OCI-LY3 (cell line): Measurements from ENCODE around the gene FIG4.

ENCODE experiments used
- H2AFZ ChIP-seq: fragments of 200-600, 300-600 bp; shearing (Covaris generic); 2 replicates; pipeline ENCODE4 v1.6.0; 2014; ENCODE audit warnings: antibody characterized with exemption, low read depth, low read length
- H3K27ac ChIP-seq: fragments of 200-600, 300-600 bp; sonication (generic); 2 replicates; pipeline ENCODE4 v1.5.1; 2014; ENCODE audit warnings: mild to moderate bottlenecking, low read length, moderate library complexity, mixed read lengths
- H3K27me3 ChIP-seq: fragments of 200-600, 300-600 bp; sonication (generic); 2 replicates; pipeline ENCODE4 v1.6.1; 2014; ENCODE audit warnings: low read depth, low read length, mixed read lengths
- H3K36me3 ChIP-seq: fragments of 200-600, 300-600 bp; sonication (generic); replicated peaks from 2 replicates; pipeline ENCODE3; 2014; ENCODE audit warnings: low read depth, low read length, mixed read lengths
- H3K4me1 ChIP-seq: fragments of 300-600, 200-600 bp; sonication (generic); 2 replicates; pipeline ENCODE4 v1.6.1; 2014; ENCODE audit warnings: low read length, mixed read lengths
- H3K4me2 ChIP-seq: fragments of 200-600, 300-600 bp; sonication (generic); 2 replicates; pipeline ENCODE4 v1.6.1; 2014; ENCODE audit warnings: low read length, mixed read lengths
- H3K4me3 ChIP-seq: fragments of 300-600, 200-600 bp; sonication (generic); 2 replicates; pipeline ENCODE4 v1.5.1; 2014; ENCODE audit warnings: antibody characterized with exemption, mild to moderate bottlenecking, low read length, moderate library complexity
- H3K79me2 ChIP-seq: fragments of 300-600, 200-600 bp; shearing (Covaris generic); 2 replicates; pipeline ENCODE4 v1.6.1; 2014; ENCODE audit warnings: mild to moderate bottlenecking, low read length, mixed read lengths
- H3K9ac ChIP-seq: fragments of 300-600, 200-600 bp; shearing (Covaris generic); 2 replicates; pipeline ENCODE4 v1.6.0; 2014; ENCODE audit warnings: mild to moderate bottlenecking, low read length, moderate library complexity
- H3K9me3 ChIP-seq: fragments of 200-600, 300-600 bp; shearing (Covaris generic); 2 replicates; pipeline ENCODE4 v1.6.1; 2014; ENCODE audit warnings: low read length, mixed read lengths; ENCODE audit not compliant: insufficient read depth
- H4K20me1 ChIP-seq: fragments of 200-600, 300-600 bp; sonication (generic); 2 replicates; pipeline ENCODE4 v1.6.1; 2016; ENCODE audit warnings: low read length, mixed read lengths; ENCODE audit not compliant: insufficient read depth
- CTCF ChIP-seq: fragments of 200-600, 300-600 bp; sonication (generic); IDR thresholded peaks from 2 replicates; pipeline ENCODE4 v1.5.1; 2014; ENCODE audit warnings: antibody characterized with exemption, low read length, low read depth
- EZH2phosphoT487 ChIP-seq: fragments of 200-600 bp; shearing (Covaris generic); IDR thresholded peaks from 2 replicates; pipeline ENCODE4 v1.6.1; 2018; ENCODE audit warnings: antibody characterized with exemption, mixed run types, low read depth

Gene FIG4

GRCh38 chr6:109787312-109787711 is 96.2 kb downstream of the FIG4 start:
- H3K27me3 ChIP-seq, result no peaks in the 10 kb centered on the region
- no peaks in the 10 kb centered on the region for H4K20me1 ChIP-seq
- H3K9ac ChIP-seq, result no peak overlapping the region
- H3K4me2 ChIP-seq, result no peak overlapping the region
- no peak overlapping the region for H3K27ac ChIP-seq
- no peaks in the 10 kb centered on the region for H3K79me2 ChIP-seq
- H3K4me3 ChIP-seq, result no peak overlapping the region
- peaks cover 6% of the 10 kb centered on the region for H3K36me3 ChIP-seq
- no peaks in the 10 kb centered on the region for H3K4me1 ChIP-seq
- TF ChIP-seq EZH2phosphoT487 (no peak), CTCF (no peak)
- no peaks in the 10 kb centered on the region for H3K9me3 ChIP-seq
- H2AFZ ChIP-seq, result no peak overlapping the region

GRCh38 chr6:109788687-109789086 is 97.6 kb downstream of the FIG4 start:
- Histone ChIP-seq H3K4me1 (peaks cover 5% of the 10 kb centered on the region), H2AFZ (no peak overlapping the region), H3K79me2 (no peaks in the 10 kb centered on the region), H3K4me2 (no peak overlapping the region), H3K9ac (no peak overlapping the region), H3K27me3 (no peaks in the 10 kb centered on the region), H3K36me3 (peaks cover 6% of the 10 kb centered on the region), H3K9me3 (no peaks in the 10 kb centered on the region), H3K27ac (no peak overlapping the region), H3K4me3 (no peak overlapping the region), H4K20me1 (no peaks in the 10 kb centered on the region)
- TF ChIP-seq EZH2phosphoT487 (no peak), CTCF (no peak)

- TF ChIP-seq EZH2phosphoT487, result no peak
- no peak for TF ChIP-seq CTCF
- Histone ChIP-seq H3K79me2 (no peaks in the 10 kb centered on the region), H3K36me3 (peaks cover 6% of the 10 kb centered on the region), H3K9ac (no peak overlapping the region), H2AFZ (no peak overlapping the region), H3K4me3 (no peak overlapping the region), H3K4me1 (peaks cover 17% of the 10 kb centered on the region), H4K20me1 (no peaks in the 10 kb centered on the region), H3K9me3 (no peaks in the 10 kb centered on the region), H3K27ac (no peak overlapping the region), H3K4me2 (no peak overlapping the region), H3K27me3 (no peaks in the 10 kb centered on the region)
These were observed 99.0 kb downstream of the FIG4 start for GRCh38 chr6:109790131-109790530.

GRCh38 chr6:109791301-109791700 is 100.2 kb downstream of the FIG4 start:
- no peak overlapping the region for H3K27ac ChIP-seq
- no peak for TF ChIP-seq CTCF
- TF ChIP-seq EZH2phosphoT487, result no peak
- no peaks in the 10 kb centered on the region for H4K20me1 ChIP-seq
- no peak overlapping the region for H2AFZ ChIP-seq
- no peaks in the 10 kb centered on the region for H3K79me2 ChIP-seq
- H3K27me3 ChIP-seq, result no peaks in the 10 kb centered on the region
- H3K4me2 ChIP-seq, result no peak overlapping the region
- peaks cover 4% of the 10 kb centered on the region for H3K36me3 ChIP-seq
- H3K9me3 ChIP-seq, result no peaks in the 10 kb centered on the region
- no peak overlapping the region for H3K4me3 ChIP-seq
- H3K9ac ChIP-seq, result no peak overlapping the region
- H3K4me1 ChIP-seq, result peaks cover 20% of the 10 kb centered on the region
